ENCODE measurements around the gene CCL27.

The CCL27 gene, protein sequence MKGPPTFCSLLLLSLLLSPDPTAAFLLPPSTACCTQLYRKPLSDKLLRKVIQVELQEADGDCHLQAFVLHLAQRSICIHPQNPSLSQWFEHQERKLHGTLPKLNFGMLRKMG

DNA sequence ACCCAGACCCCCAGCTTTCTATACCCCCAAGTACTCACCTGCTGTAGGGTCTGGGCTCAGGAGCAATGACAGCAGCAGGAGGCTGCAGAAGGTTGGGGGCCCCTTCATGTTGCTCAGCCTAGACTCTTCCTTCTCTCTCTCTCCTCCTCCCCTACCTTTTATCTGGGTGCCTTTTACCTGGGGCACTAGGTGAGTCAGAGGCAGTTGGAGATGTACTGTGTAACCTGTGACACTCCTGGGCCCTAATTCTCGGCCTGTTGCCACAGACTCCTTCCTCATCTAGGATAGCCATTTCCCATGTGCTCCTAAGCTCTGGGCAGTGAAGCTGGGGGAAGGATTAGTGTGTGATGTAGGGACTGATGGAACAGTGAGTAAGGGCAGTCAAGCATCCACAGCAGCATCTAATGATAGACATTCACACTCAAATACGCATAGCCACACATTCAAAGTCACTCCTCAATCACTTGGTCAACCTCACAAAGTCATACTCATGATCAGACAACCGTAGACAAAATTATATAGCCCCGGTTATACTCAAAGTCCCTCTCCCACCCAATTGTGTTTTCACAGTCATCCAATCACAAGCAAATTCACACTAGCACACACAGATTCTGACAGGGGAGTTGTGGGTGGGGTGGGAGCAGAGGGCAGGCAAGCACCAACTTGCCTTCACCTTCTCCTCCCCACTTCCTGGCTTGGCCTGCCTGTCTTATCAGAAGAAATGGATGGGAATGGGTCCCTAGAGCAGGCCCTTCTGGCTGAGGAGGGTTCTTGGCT, at the start of gene CCL27:
Gene CCL27 (minus strand): TSS at position 132 of the 777 bp plus-strand sequence. CDS start 24 bp downstream, at position 108.
- no peak for DNase-seq

GRCh38 chr9:34712140-34712539, 49.7 kb upstream of the CCL27 start:
- no peak for DNase-seq

GRCh38 chr9:34710023-34710422, 47.6 kb upstream of the CCL27 start, which contains the start of gene CCL21:
CCL21 (minus strand) TSS chr9:34710136; CDS start chr9:34710066, 70 bp downstream.
- no peak for DNase-seq

DNA sequence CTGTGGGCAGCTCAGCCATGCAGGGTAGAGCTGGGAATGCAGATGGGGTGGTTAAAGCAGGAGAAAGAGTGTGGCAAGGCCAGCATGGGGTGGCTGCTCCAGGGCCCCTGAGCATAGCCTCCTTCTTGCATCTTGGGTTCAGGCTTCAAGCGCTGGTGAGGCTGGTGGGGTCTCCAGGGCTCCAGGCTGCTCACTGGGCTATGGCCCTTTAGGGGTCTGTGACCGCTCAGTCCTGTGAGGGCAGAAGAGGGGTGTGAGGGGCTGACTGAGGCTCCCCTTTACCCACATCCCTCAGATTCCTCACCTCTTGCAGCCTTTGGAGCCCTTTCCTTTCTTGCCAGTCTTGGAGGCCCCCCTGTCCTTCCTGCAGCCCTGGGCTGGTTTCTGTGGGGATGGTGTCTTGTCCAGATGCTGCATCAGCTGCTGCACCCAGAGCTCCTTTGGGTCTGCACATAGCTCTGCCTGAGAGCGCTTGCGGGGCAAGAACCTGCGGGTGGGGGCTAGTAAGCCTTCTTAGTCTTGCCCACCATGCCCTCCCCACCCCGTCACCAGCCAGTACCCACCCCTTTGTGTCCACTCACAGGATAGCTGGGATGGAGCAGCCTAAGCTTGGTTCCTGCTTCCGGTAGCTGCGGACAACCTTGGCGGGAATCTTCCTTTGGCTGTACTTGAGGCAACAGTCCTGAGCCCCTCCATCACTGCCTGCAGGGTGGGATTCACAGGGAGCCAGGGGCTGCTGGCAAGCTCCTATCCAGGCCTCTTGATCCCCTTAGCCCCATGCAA, 46.9 kb upstream of the CCL27 start:
- no peak for DNase-seq

DNA sequence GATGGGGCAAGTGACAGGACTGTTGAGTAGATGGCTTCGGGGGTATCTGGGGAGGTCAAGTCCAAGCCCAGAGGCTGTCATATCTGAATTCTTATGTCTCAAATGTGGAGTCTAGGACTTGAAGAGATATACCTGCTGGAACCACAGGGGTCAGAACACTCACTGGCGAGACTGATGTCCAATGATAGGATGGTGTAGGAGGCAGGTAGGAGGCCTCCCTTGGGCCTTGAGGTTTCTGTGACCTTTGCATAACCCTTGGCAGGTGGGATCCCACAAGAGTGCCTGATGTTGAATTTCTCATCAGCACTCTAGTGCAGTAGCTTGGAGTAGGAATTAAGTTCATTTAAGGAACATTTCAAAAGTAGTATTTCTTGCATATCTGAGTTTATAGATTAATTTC, 44.7 kb upstream of the CCL27 start:
- DNase-seq, result no peak

DNA sequence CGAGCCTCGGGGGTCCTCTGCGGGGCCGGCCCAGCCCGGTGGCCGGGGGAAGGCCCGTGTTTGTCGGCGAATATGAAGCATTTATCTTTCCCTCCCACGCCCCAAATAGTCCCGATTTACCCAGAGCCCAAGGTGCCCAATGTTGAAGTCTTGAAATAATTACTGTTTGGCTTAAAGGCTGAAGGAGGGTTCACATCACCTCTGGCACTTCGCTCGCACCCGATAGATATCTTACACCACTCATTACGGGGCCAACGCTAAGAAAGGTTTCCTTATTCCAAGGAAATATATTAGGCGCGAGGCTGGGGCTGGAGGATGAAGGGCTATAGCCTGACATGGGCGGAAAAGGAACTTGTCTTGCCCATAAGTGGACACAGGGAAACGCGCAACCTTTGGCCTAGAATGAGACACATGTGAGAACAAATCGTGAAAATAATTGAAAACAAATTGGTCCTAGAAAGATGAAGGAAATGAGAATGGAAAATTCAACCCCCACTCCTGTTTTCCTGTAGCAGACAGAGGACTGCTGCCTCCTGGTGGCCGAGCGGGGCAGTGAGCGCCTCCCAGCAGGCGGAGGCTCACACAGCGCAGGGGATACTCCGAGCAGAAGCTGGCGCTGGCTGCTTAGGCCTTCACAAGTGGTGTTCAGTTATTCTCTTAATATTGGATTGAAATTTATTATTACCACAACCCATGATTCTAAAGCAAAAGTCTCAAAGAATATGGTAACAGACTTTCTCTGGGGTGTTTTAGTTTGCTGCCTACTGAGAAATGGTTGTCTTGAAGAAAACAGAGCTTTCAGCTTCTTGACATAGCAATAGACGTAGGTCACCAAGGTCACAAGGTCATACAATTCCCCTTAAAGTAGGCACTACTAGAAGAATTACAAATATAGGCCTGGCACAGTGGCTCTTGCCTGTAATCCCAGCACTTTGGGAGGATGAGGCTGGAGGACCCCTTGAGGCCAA, 39.6 kb upstream of the CCL27 start:
- peak; percentile 78 to 84 for DNase-seq

DNA sequence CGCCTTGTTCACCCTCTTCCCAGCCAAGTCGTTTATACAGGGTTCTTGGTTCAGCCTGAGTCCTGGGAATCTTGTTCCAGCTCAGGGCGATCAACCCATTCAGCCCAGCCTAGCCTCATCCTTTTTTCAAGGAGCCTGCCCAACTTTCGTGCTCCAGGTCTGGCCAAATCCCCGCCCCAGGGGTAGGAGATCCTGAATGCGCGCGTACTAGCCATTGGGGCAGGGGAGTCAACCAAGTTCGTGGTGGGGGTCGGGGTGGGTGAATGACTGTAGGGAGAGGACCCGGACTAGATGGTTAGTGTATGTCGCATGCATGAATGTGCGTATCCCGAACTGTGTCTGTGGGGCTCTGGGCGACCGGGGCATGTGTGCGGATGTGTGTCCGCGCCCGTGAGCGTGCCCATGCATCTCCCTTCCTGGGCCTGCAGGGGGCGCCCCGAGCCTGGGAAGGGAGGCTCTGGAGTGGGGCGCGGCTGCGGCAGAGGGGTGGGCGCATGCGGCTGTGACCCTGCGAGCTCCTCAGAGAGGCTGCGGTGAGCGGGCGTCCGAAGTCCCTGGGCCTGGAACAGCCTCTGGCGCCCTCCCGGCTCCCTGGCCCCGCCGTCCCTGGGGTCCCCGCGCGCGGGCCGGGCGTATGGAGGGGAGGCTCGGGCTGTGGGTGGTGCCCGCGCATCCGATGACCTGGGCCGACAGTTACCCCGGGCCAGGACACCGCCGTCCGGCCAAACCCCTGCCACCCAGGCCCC, 38.7 kb upstream of the CCL27 start:
- DNase-seq, result peak; percentile 68 to 74

GRCh38 chr9:34694811-34695210, 32.4 kb upstream of the CCL27 start:
- no peak for DNase-seq

- DNase-seq, result no peak
Measured at GRCh38 chr9:34693560-34693959, 31.1 kb upstream of the CCL27 start.

- DNase-seq, result no peak
Measured at GRCh38 chr9:34691936-34692315, 29.5 kb upstream of the CCL27 start.

DNA sequence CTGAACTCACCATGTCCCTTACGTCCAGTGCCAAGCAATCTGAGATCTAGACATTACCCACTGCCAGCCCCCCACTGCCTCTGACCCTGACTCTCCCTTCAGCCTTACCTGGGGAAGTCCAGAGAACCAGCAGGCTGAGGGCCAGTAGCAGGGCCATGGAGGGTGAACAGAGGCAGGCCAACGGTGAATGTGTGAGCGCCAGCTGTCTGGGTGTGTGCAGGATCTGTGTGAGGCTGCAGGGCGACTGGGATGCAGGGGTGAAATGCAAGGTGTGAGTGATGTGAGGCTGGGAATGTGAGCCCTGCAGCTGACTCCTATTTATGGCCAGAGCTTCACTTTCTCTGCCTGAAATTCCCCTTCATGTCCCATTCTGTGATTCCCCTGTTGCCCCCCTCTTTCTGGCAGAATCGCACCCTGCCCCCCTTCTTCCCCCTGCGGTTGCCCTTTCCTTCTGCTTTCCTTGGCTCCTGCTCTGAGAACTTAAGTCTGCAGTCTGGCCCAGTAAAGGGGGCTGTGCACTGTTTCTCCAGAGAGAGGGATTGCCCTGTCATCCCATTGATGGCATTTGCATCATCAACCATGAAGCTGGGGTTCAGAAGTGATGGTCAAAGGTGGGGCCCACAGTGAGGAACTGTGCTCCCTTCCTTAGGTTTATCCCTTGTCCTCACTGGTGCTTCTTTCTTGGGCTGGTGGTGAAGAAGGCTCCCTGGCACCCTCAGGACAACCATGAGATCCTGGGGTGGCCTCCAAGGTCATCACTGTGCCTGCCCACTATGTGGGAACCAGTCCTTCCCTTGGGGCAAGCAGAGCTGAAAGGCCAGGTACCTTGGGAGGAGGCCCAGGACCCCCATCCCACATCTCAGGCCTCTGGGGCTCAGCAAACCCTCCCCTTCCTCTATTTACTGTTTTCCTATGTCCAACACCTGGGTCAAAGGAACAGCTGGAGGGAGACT, 28.8 kb upstream of the CCL27 start, which contains the start of gene CCL19:
Gene CCL19 (minus strand): TSS at position 294 of the 953 bp plus-strand sequence. CDS start 137 bp downstream, at position 157.
- no peak for DNase-seq

- no peak for DNase-seq
Measured at GRCh38 chr9:34689512-34689911, 27.1 kb upstream of the CCL27 start.

DNA sequence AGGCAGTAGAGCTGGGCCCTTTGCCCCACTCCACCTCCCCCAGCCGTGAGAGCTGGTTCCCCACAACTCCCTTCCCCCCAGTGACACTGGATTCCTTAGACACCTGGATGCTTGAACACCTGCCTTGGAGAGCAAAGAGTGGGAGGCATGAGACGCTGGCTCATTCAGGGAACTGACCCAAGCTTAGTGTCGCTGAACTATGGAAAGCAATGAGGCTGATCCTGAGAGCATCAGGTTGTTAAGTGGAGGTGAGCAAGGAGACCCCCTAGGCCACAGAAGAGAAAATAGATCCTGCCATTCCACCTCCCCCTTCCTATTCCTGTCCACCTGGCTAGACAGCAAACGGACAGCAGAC, 26.6 kb upstream of the CCL27 start:
- DNase-seq, result no peak

- no peak for DNase-seq
Measured at GRCh38 chr9:34688329-34689115, 26.1 kb upstream of the CCL27 start.

GRCh38 chr9:34687276-34688030, 25.0 kb upstream of the CCL27 start:
- DNase-seq, result no peak

DNA sequence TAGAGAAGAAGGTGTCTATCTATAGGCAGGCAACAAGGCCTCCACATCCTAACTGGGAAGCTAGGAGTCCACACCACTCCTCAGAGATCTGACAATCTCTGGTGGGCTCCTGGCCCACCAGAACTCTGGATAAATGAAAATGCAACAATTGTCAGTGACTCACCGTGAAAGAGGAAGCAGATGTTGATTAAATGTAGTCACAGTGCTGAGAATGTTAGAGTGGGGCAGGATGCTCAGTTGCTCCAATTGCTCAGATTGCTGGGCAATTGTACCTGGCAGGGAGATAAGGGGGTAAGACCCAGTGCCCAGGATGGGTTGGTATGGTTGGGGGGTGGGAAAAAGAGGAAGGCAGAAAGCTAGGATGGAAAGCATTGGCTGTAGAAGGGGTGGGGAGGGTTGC, 24.3 kb upstream of the CCL27 start:
- no peak for DNase-seq

GRCh38 chr9:34686231-34686630, 23.8 kb upstream of the CCL27 start:
- DNase-seq, result no peak

GRCh38 chr9:34685591-34685990, 23.1 kb upstream of the CCL27 start:
- no peak for DNase-seq

DNA sequence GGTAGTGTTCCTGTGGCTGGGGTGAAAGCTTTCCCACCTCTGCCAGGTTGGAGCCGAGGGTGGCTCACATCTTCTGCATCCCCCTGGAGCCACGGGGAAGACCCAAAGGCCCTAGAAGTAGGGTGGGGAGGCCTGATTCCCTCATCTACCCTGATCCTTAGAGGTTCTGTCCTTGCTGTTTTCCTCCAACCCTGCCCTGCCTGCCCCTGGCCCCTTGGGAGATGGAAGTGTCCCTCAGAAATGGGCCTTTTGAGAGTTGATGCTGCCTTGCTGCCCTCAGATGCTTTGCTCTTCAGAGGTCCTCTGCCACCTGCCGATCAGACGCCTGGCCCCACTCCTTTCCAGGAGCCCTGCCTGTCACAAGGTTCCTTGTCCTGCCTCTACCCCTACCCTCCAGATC, 22.4 kb upstream of the CCL27 start:
- DNase-seq, result no peak
